Lung (tissue), 12 donors: ENCODE data around the gene NLGN4Y. TPM values are rescaled to one million over a fixed set of nuclear protein-coding genes. Genes with fewer than 3 reads are reported as not detected.
A peak's percentile ranks its signal among the peaks of the same experiment; 100 is the strongest.

ENCODE experiments used
- ATAC-seq: fragments of 200-7000 bp; cut with Tn5 transposase; one replicate; pipeline ENCODE4 v1.9.1; 2020; ENCODE audit warnings: moderate number of reproducible peaks; ENCODE audit not compliant: insufficient read depth, low FRiP score
- DNase-seq, 3 donors: peaks; one replicate each; pipeline ENCODE4 v3.0.0-alpha.2; 2013 to 2017
- H3K27ac ChIP-seq, 2 donors: one replicate each; pipeline ENCODE4 v1.5.1; 2013; ENCODE audit warnings: mild to moderate bottlenecking in 2 of 2, moderate library complexity in 2 of 2, control low read depth in 1 of 2, inconsistent platforms in 1 of 2, low read depth in 1 of 2, low read length in 1 of 2
- H3K27me3 ChIP-seq, 3 donors: one replicate each; pipeline ENCODE4 v1.5.1; 2013; ENCODE audit warnings: low read length in 2 of 3; ENCODE audit not compliant: control insufficient read depth in 3 of 3, insufficient read depth in 3 of 3
- H3K36me3 ChIP-seq, 4 donors: one replicate each; pipeline ENCODE4 v1.5.1; 2013; ENCODE audit warnings: low read length in 4 of 4, mild to moderate bottlenecking in 1 of 4, moderate library complexity in 1 of 4; ENCODE audit not compliant: control insufficient read depth in 4 of 4, insufficient read depth in 4 of 4
- H3K4me1 ChIP-seq, 5 donors: one replicate each; pipeline ENCODE4 v1.5.1; 2013; ENCODE audit warnings: low read length in 5 of 5, mild to moderate bottlenecking in 2 of 5, moderate library complexity in 1 of 5; ENCODE audit not compliant: control insufficient read depth in 5 of 5, insufficient read depth in 5 of 5
- H3K4me3 ChIP-seq: one replicate; pipeline ENCODE4 v1.5.1; 2013; ENCODE audit warnings: mild to moderate bottlenecking, control low read depth, moderate library complexity
- H3K9ac ChIP-seq, 2 donors: one replicate each; pipeline ENCODE4 v1.5.1; 2013; ENCODE audit warnings: low read length in 2 of 2, control low read depth in 1 of 2; ENCODE audit not compliant: insufficient read depth in 1 of 2
- H3K9me3 ChIP-seq, 4 donors: one replicate each; pipeline ENCODE4 v1.5.1; 2013; ENCODE audit warnings: low read length in 3 of 4, mild to moderate bottlenecking in 1 of 4, moderate library complexity in 1 of 4; ENCODE audit not compliant: control insufficient read depth in 4 of 4, insufficient read depth in 3 of 4
- CTCF ChIP-seq: IDR thresholded peaks from 2 replicates; pipeline ENCODE4 v1.5.1; 2012; ENCODE audit warnings: mild to moderate bottlenecking; ENCODE audit errors: control extremely low read depth, extremely low read depth
- WGBS, 2 donors: extraction: QIAGEN DNeasy Blood & Tissue Kit; methylation state at CpG; one replicate each; pipeline ENCODE4 v1.1.7; 2013; 5-methylcytosine and 5-hydroxymethylcytosine counted together
- polyA plus RNA-seq, 2 donors: library from polyadenylated mRNA; stranded (reverse); fragments of 200-250 nt; gene quantifications; one replicate each; pipeline ENCODE4 v1.2.1, GENCODE V29; 2013
- total RNA-seq, 2 donors: library from RNA; depleted of rRNA in 1 of 2; stranded (reverse); fragments of >200 nt in 1 of 2; gene quantifications; one replicate each; pipeline ENCODE4 v1.2.1, GENCODE V29; 2014 to 2021
- donor health status: control.
- donor health status: control.
- donor health status: Bipolar disorder and iron deficiency.
- donor health status: healthy.
- donor health status: DM: yes; HTN: yes; CAD: no.

Gene NLGN4Y
- total and polyA plus RNA-seq, 4 donors = 0.06 to 1.5 TPM; not detected in 2

- H3K36me3 ChIP-seq = no peaks in the 10 kb centered on the region
- no peak for TF ChIP-seq CTCF
- H3K27ac ChIP-seq = no peak overlapping the region
- H3K9me3 ChIP-seq = no peaks in the 10 kb centered on the region
- no peak for ATAC-seq
- no peak overlapping the region for H3K4me3 ChIP-seq
- no peak overlapping the region for H3K9ac ChIP-seq
- WGBS, 2 donors = 3% methylated on average over 24 of the region's 31 CpGs; no CpG with 5 or more reads in 1 of the 2 donors
- peak in 1 of 3 donors; percentile 21 for DNase-seq
- no peaks in the 10 kb centered on the region for H3K4me1 ChIP-seq
- no peaks in the 10 kb centered on the region for H3K27me3 ChIP-seq
Measured at GRCh38 chrY:14523491-14524271, 648 bp upstream of the NLGN4Y start.

GRCh38 chrY:14525315-14525714 lies 986 bp downstream of the NLGN4Y start:
- Histone ChIP-seq H3K27ac (no peak overlapping the region), H3K9ac (no peak overlapping the region), H3K9me3 (no peaks in the 10 kb centered on the region), H3K27me3 (no peaks in the 10 kb centered on the region), H3K4me3 (no peak overlapping the region), H3K4me1 (no peaks in the 10 kb centered on the region), H3K36me3 (no peaks in the 10 kb centered on the region)
- no peak for TF ChIP-seq CTCF
- ATAC-seq (no peak), DNase-seq (peak in 1 of 3 donors; percentile 48)
- WGBS, 2 donors = 7% methylated on average over 13 of the region's 13 CpGs; no CpG with 5 or more reads in 1 of the 2 donors

- H3K27ac ChIP-seq = no peak overlapping the region
- TF ChIP-seq CTCF = no peak
- H3K9ac ChIP-seq = no peak overlapping the region
- no peak overlapping the region for H3K4me3 ChIP-seq
- 72% methylated on average over 7 of the region's 7 CpGs; no CpG with 5 or more reads in 1 of the 2 donors for whole genome bisulfite sequencing, 2 donors
- DNase-seq (no peak), ATAC-seq (no peak)
- no peaks in the 10 kb centered on the region for H3K27me3 ChIP-seq
- H3K36me3 ChIP-seq = no peaks in the 10 kb centered on the region
- no peaks in the 10 kb centered on the region for H3K9me3 ChIP-seq
- no peaks in the 10 kb centered on the region for H3K4me1 ChIP-seq
Measured at GRCh38 chrY:14528361-14528760, 4.0 kb downstream of the NLGN4Y start.
